GM21576 (cell line): ENCODE measurements around the gene AQP3.
"Not testable (repeated sequence)": the region's sequence is repeated elsewhere in the genome, so short reads cannot be mapped to it uniquely, and the experiment has no call there.

Source experiments
- ATAC-seq: cut with Tn5 transposase; IDR thresholded peaks from one replicate; pipeline ENCODE4 v1.9.1; 2021; ENCODE audit warnings: mild to moderate bottlenecking, moderate library complexity; ENCODE audit not compliant: unreplicated experiment

Gene AQP3

DNA sequence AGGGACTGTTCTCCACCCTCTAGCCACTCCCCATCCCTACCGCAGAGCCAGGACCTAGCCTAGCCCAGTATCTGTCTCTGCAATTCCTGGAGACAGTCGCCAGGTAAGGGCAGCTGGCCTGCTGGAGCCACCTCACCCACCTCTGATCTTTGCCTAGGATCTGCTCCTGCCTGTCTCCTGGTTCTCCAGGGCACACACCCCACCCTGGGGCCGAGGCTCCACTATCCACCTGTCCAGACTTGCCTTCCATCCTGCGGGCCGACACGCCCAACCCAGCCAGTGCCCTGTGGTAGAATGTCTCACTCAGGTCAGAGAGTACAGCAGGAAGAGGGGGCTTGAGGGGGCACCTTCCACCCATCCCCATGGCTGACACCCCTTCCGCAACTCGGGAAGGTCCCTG lies 29.3 kb downstream of the AQP3 start:
- no peak for ATAC-seq

DNA sequence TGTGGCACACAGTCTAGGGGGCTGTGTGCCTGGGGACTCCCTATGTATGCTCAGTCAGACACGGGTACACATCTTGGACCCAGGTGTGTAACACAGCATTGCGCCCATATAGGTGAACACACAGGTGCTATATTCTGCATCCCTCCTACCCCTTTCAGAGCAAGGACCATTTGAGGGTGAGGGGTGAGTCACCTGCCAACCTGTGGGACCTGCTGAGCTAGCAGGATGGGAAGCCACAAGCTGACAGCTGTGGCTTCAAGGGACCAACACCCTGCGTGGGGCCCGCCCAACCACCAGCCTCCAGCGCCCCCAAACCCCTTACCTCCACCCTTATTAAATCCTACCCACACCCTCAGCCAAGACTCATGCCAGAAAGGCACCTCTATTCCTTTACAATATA lies 30.4 kb downstream of the AQP3 start:
- no peak for ATAC-seq

DNA sequence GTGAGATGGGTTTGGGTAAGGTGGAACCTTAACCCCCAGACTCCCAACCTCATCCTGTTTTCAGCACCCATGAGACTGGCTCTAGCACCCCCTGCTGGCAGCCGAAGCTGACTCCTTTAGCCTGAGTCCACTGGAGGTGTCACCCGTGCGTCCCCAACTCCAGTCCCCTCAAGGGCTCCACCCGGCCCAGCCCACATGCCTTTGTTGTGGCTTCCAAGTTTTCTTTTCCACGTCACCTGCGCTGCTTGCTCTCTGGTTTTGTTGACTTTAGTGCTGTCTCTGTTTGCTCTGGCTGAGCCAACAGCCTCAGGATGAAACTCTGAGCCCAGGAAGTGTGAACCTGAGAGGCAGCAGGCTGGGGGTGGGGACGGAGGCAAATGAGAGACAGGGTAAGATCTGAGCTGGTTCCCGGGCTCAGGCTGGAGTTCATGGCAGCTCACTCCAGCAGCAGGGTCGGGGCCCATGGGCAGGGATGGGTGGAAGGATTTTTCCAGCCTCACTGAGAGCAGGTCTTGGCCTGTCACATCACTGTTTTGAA lies 31.8 kb downstream of the AQP3 start:
- ATAC-seq, result peak; percentile 60

DNA sequence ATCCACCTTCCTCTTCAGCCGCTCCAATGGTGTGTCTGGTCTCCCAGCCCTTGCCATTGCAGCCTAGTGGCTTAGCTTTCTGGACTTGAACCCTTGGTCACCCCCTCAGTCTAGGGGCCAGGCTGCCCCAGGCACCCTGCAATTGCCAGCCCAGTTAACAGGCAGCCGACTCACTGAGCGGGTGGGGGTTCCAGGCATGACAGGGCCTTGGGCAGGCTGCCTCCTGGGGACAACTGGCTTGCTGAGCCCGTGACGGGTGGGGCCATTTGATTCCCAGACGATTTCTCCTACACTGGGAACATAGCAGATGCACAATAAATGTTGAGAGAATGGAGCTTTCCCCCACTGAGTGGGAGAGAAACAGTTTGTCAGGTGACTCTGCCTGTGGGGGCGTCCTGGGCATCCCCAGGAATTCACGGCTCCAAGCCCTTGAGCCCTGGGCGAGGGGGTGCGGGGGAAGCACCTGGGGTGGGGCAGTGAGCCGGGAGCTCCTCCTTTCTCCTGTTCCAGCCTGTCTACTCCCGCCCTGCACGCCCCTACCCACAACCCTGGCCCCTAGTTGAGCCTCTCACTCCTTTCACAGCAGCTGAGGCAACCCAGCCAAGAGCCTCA lies 32.4 kb downstream of the AQP3 start:
- no peak for ATAC-seq

DNA sequence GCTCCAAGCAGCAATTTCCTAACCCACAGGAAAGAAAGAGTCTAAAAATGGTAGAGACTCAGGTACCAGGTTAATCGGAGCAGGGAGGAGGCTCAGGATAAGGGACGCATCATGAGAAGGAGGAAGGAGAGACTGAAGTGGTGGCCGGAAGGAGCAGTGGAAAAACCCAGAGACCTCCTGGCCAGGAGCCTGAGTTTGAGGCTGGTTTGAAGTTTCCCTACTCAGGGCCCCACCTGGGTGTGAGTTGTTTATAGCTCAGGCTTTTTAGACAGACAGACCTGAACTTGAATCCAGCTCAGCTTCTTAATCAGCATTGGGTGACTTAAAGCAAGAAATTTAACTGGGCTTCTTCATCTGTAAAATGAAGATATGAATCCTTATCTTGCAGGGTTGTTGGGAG lies 33.1 kb downstream of the AQP3 start:
- no peak for ATAC-seq

DNA sequence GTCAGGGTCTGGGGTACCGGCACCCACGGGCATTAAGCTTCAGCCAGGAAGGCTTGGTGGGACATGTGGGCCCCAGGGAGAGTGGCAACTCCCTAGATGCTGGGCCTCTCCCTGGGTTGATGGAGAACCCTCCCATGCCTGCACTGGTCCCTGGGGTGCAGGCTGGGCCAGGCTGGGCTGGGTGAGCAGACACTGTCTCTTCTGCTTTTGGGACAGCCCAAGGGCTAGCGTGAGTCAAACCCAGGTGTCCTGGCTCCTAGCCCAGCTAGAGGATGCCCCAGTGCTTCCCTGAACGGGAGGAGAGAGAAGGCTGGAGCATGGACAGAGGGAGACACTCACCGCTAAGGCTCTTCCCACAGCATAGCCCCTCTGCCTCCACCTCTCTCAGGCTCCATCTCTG lies 39.3 kb downstream of the AQP3 start:
- no peak for ATAC-seq

DNA sequence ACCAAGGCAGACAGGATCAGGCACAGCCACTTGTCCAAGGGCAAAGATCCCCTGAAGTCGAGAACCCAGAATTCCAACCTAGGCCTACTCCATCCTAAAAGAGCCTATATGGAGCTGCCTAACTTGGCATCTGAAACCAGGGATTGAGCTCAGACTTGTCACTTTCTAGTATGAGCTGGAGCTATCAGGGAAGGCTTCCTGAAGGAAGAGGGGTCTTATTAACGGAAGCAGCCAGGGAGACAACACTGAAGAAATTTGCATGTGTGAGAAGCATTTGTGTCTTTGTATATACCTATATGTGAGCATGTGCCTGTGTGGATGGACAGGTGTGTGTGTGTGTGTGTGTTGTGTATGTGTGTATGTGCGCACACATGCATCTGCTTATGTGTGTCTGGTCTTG lies 40.3 kb downstream of the AQP3 start:
- ATAC-seq, result no peak

DNA sequence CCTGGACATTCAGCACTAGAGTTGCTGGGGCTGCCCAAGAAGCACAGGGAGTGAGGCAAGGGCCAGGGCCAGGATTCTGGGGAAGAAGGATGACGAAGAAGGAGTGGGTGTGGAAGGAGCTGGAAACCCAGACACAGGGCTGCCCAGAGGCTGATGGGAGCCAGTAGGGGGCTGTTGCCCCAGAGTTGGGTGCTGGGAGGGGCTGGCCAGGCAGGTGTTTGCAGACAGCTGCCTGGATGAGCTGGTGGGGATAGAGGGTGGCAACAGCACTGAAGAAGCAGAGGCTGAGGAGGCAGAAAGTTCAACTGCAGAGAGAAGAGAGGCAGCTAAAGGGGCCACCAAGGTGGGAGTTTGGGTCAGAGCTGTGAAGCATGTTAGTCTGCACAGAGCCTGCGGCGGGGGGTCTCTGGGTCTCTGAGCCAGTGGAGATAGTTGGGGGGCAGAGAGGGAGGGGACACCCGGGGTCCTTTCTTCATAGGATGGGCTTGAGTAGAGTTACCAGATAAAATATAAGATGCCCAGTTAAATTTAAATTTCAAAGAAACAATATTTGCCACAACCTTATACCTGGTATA lies 42.5 kb downstream of the AQP3 start:
- ATAC-seq, result no peak

DNA sequence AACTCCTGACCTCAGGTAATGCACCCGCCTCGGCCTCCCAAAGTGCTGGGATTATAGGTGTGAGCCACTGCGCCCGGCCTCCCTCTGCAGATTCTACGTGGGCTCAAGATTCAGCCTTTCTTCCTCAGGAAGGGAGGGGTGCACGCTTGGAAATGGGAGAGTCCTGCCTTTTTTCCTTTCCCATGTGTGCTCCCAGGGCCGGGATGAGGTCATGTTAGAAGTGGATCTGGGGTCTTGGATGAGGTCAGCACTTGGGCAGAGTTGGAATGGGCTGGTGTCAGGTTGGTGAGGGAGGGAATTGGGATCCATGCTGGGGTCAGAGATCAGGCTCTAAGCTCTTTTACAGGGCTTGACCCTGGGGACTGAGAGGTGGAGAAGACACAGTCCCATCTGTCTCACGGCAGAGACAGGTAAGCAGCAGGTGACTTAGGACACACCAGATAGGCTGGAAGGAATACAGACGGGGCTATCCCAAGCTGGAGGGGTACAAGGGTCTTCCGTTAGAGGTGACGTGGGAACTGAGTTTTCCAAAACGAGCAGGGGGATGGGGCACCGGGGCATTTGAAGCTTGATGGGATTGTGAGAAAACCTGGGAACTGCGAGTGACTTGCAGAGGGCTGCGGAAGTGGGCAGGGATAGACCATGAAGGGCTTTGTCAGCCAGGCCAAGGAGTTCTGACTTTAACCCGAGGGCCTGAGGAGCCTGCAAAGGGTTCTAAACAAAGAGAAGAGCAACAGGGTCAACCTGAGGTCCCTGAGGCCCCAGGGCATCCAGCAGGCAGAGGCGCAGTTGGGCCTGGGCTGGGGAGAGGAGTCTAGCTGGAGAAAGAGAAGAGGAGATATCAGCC lies 43.2 kb downstream of the AQP3 start:
- ATAC-seq, result no peak

DNA sequence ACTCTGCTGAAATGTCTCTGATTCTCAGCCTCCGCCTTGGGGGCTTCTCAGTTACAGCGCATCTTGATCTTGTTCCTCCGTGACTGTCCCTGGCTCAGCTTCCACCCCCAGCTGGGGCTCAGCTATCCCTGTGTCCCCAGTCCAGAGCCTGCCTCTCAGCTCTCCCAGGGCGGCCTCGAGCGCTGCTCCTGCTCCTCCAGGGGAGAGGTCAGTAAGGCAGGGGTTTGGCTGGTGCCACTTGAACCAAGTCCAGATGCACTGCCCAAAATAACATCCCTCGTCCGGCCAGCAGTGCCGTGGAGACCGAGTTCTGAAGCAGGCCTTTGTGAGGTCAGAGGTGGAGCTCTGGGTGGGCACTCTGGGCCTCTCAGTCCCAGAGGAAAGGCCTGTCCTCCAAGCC lies 45.0 kb downstream of the AQP3 start, which contains the start of gene AQP7:
TSS of gene AQP7 (minus strand) at position 198 of the 400 bp plus-strand sequence. CDS start 1,306 bp downstream, outside the sequence.
- ATAC-seq, result not testable (repeated sequence)

DNA sequence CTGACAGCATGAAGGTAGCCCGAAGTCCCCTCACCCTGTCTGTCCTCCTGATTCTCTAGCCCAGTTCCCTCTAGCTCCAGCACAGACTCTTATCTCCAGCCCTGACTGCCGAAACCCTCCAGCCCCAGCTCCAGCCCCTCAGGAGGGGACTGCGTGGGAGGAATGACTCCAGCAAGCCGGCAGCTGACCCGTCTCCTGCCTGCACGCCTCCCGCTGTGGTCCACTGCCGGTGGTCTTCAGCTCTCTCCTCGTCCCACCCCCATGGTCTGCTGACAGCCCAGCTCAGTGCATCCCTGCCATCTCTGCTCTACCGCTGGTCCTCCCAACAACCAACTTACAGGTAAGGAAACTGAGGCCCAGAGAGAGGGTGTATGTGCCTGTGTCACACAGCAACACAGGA lies 45.6 kb downstream of the AQP3 start:
- ATAC-seq, result not testable (repeated sequence)

DNA sequence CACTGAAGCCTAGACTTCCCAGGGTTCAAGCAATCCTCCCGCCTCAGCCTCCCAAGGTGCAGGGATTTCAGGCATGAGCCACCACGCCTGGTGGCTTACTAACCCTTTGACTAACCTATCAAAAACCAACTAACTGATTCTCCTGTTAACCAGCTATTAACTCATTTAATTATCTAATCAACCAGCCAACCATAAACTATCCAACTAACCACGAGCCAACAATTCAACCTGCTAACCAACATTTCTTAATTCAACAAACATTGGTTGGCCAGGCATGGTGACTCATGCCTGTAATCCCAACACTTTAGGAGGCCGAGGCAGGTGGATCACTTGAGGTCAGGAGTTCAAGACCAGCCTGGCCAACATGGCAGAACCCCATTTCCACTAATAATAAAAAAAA lies 48.3 kb downstream of the AQP3 start:
- not testable (repeated sequence) for ATAC-seq

DNA sequence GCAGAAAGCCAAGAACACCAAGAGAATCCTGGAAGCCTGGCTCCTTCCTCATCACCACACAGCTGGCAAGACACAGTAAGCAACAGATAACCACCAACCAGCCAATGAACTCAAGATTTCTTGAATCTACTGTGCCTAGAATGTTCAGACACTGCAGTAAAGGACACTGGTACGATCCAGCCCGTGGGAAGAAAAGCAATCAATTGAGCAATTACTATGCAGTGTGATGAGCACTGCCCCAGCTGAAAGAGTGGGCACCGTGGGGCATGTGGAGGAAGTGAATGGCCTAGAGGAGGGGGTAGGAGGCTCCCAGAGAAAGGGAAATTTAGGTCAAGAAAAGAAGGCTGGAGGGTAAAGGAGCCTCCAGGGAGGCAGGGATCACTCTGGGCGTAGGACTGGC lies 49.6 kb downstream of the AQP3 start:
- ATAC-seq, result not testable (repeated sequence)

DNA sequence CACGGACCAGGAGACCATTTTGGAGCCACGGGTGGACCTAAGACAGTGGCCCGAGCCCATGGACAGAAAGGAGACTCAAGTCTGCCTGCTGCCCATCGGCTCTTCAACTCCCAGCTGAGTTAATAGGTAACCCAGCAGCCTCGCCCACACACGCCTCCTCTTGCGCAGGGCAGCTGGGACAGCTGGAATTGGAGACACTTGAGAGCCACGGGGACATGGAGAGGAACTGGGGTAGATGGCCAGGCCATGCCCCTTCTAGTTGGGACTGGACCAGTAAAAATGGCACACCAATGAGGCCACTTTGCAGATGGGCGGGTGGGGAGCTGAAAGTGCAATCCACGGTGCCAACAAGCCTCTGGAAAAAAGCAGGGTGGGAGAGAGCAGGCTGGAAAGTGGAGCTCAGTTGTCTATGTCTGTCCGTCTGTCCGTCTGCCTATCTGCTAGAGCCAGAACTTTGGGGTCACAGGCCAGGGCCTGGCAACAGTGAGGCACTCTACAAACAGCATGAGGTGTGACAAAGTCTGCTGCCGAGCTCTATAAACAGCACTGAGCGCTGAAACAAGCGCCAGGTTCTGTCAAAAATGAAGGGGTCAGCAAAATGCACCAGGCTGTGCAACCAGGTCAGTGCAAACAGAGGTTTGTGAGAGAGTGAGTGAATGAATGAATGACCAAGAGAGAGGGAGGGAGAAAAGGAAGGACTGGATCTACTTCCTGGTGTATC lies 52.1 kb downstream of the AQP3 start:
- not testable (repeated sequence) for ATAC-seq

DNA sequence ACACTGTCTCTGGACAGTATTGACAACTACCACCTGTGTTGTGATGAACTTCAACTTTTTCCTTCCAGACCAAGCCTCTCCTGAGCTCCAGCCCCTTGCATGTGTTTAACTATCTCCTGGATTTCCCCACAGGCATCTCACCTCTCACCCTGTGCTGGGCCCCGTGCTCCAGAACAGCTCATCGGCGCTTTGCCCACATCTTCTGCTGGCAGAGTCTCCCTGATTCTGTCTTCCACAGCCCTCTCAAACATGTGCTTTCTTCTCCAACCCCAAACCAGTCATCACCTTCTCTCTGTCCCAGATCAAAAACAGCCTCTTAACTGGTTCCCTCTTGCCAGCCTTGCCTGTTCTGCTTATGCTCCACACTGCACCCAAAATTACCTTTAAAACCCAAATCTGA lies 53.4 kb downstream of the AQP3 start:
- ATAC-seq, result not testable (repeated sequence)

DNA sequence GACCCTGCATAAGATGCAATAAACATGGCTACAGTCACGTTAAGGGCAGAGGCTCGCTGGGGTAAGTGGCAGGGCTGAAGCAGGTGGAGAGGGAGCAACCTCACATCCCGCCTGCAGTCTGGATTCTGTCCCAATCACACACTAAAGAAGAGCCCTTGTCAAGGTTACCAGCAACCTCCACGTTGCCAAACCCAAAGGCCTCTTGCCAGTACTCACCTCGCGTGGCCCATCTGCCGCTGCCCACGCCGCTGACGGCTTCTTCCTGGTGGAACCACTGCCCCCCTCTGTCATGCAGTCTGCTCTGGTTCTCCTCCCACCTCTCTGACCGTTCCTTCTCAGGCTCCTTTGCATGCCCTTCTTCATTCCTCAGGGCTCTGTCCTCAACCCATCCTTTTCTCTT lies 53.8 kb downstream of the AQP3 start:
- no peak for ATAC-seq

DNA sequence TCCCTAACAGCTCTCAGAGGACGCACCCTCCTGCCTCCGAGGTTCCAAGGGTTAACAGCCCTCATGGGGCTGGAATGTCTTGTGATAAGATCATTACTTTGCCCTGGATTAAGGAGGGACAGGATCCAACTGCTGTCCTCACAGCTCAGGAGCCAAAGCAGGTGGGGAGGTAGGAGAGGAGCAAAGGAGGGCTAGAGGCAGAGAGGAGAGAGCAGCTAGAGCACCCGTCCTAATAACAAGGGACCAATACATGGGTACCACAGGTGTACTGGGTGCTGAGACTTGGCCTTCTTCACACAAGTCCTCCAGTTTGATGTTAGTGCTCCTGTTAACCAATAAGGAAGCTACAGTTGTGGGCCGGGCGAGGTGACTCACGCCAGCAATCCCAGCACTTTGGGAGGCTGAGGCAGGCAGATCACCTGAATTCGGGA lies 54.8 kb downstream of the AQP3 start:
- ATAC-seq, result not testable (repeated sequence)
